CD4-positive, CD25-positive, alpha-beta regulatory T cell (primary cell): ENCODE measurements around the gene ANKS1B. TPM values are rescaled to one million over a fixed set of nuclear protein-coding genes. Genes with fewer than 3 reads are reported as not detected.

Experiments used
- ATAC-seq, 2 donors: fragments of 150-1000 bp; cut with Tn5 transposase; one replicate each; pipeline ENCODE4 v1.10.0; 2021; ENCODE audit warnings: low read depth in 2 of 2, moderate number of reproducible peaks in 2 of 2, moderate library complexity in 1 of 2
- DNase-seq, 3 donors: peaks; one replicate each; pipeline versions ENCODE4 v3.0.0 to v3.0.0-alpha.2; 2012 to 2022; ENCODE audit warnings: mixed read lengths in 1 of 3
- H3K27ac ChIP-seq: one replicate; pipeline ENCODE4 v1.7.0; 2013; ENCODE audit warnings: mild to moderate bottlenecking, low read length; ENCODE audit not compliant: insufficient read depth, poor library complexity, severe bottlenecking
- H3K27me3 ChIP-seq: one replicate; pipeline ENCODE4 v1.7.0; 2013; ENCODE audit warnings: low read length; ENCODE audit not compliant: control insufficient read depth, insufficient read depth
- H3K36me3 ChIP-seq: one replicate; pipeline ENCODE4 v1.7.0; 2013; ENCODE audit warnings: mild to moderate bottlenecking, low read length, moderate library complexity; ENCODE audit not compliant: control insufficient read depth, insufficient read depth
- H3K4me1 ChIP-seq: 2 replicates; pipeline ENCODE4 v1.7.0; 2013; ENCODE audit warnings: mild to moderate bottlenecking, low read length; ENCODE audit not compliant: insufficient read depth, control insufficient read depth, poor library complexity, severe bottlenecking
- H3K4me3 ChIP-seq: one replicate; pipeline ENCODE4 v1.7.0; 2013; ENCODE audit warnings: low read depth, mild to moderate bottlenecking, low read length, moderate library complexity
- H3K9me3 ChIP-seq, 2 experiments: 1 replicate in 1 of 2; 2 replicates in 1 of 2; pipeline ENCODE4 v1.7.0; 2013; ENCODE audit warnings: low read length in 2 of 2, mild to moderate bottlenecking in 1 of 2, moderate library complexity in 1 of 2; ENCODE audit not compliant: control insufficient read depth in 2 of 2
- H3K27ac Mint-ChIP-seq, 3 donors: one replicate each; pipeline ENCODE4 v1.8.0; 2020 to 2022; ENCODE audit warnings: mild to moderate bottlenecking in 3 of 3, mixed read lengths in 3 of 3, moderate library complexity in 2 of 3
- H3K27me3 Mint-ChIP-seq: one replicate; pipeline ENCODE4 v1.8.0; 2022; ENCODE audit warnings: mild to moderate bottlenecking, mixed read lengths
- H3K36me3 Mint-ChIP-seq: one replicate; pipeline ENCODE4 v1.8.0; 2020; ENCODE audit warnings: mixed read lengths
- H3K4me1 Mint-ChIP-seq, 4 donors: one replicate each; pipeline ENCODE4 v1.8.0; 2020 to 2022; ENCODE audit warnings: mixed read lengths in 4 of 4, mild to moderate bottlenecking in 1 of 4
- H3K4me3 Mint-ChIP-seq, 4 donors: one replicate each; pipeline ENCODE4 v1.8.0; 2020 to 2022; ENCODE audit warnings: mild to moderate bottlenecking in 4 of 4, mixed read lengths in 4 of 4, moderate library complexity in 3 of 4
- H3K9me3 Mint-ChIP-seq, 7 donors: one replicate each; pipeline ENCODE4 v1.8.0; 2020 to 2022; ENCODE audit warnings: mixed read lengths in 7 of 7, mild to moderate bottlenecking in 3 of 7, moderate library complexity in 2 of 7
- polyA plus RNA-seq, 4 donors: library from polyadenylated mRNA; unstranded; fragments of 300-500 nt; fragmentation: Illumina TruSeq; gene quantifications; one replicate each; pipeline ENCODE4 v1.2.3, GENCODE V29; 2021
- total RNA-seq: library from RNA; stranded (reverse); gene quantifications from one replicate; pipeline ENCODE4 v1.2.3, GENCODE V29; 2022

ANKS1B gene
- total and polyA plus RNA-seq, 5 donors from 2014 or later = 4.0 to 15.9 (median 9.5) TPM

DNA sequence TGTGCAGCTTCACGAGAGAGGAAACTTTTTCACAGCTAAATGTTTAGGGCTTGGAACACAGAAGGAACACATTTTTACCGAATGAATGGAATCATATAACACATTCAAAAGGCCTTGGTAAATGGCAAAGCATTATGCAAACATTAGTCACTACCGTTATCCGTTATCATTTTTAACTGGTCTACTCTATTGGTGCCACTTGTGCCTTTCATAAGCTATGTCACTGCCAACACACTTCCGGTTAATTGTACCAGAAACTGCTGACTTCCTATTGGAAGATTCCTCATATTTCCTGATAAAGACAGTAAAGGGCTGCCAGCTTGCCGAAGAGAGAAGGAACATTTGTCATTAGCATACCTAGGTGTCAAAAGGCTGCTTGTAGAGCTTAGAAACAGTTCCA is 1170.5 kb downstream of the ANKS1B start:
- H3K27ac ChIP-seq = no peak overlapping the region
- H3K9me3 ChIP-seq = no peaks in the 10 kb centered on the region
- peaks cover 0 to 2% (median 0%) of the 10 kb centered on the region in 7 donors for H3K9me3 Mint-ChIP-seq
- H3K4me3 Mint-ChIP-seq = no peak overlapping the region
- H3K27me3 Mint-ChIP-seq = peaks cover 44% of the 10 kb centered on the region
- H3K27ac Mint-ChIP-seq = no peak overlapping the region
- ATAC-seq (no peak), DNase-seq (no peak)
- peaks cover 0 to 4% (median 0%) of the 10 kb centered on the region in 4 donors for H3K4me1 Mint-ChIP-seq
- H3K4me1 ChIP-seq = no peaks in the 10 kb centered on the region
- no peak overlapping the region for H3K4me3 ChIP-seq
- H3K36me3 ChIP-seq = no peaks in the 10 kb centered on the region
- peaks cover 13% of the 10 kb centered on the region for H3K27me3 ChIP-seq
- no peaks in the 10 kb centered on the region for H3K36me3 Mint-ChIP-seq

DNA sequence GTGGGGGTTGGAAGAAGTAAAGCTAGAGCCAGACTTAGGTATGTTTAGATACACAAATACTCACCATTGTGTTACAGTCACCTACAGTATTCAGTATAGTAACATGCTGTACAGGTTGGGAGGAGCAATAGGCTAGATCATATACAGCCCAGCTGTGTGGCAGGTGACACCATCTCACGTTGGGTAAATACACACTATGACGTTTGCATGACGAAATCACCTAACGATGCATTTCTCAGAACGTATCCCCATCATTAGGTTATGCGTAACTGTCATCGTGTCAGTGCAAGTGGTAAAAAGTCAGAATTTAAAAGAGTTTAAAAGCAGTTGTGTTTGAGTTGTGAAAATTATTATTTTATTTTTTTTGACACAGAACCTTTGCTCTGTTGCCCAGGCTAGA is 1172.5 kb downstream of the ANKS1B start:
- H3K36me3 Mint-ChIP-seq = no peaks in the 10 kb centered on the region
- Histone ChIP-seq H3K27me3 (peaks cover 11% of the 10 kb centered on the region), H3K4me3 (no peak overlapping the region), H3K9me3 (no peaks in the 10 kb centered on the region), H3K27ac (no peak overlapping the region), H3K4me1 (no peaks in the 10 kb centered on the region), H3K36me3 (no peaks in the 10 kb centered on the region)
- peaks cover 23% of the 10 kb centered on the region for H3K27me3 Mint-ChIP-seq
- DNase-seq (no peak), ATAC-seq (no peak)
- H3K27ac Mint-ChIP-seq = no peak overlapping the region
- H3K4me3 Mint-ChIP-seq = no peak overlapping the region
- H3K9me3 Mint-ChIP-seq = peaks cover 0 to 2% (median 0%) of the 10 kb centered on the region in 7 donors
- H3K4me1 Mint-ChIP-seq = no peaks in the 10 kb centered on the region

DNA sequence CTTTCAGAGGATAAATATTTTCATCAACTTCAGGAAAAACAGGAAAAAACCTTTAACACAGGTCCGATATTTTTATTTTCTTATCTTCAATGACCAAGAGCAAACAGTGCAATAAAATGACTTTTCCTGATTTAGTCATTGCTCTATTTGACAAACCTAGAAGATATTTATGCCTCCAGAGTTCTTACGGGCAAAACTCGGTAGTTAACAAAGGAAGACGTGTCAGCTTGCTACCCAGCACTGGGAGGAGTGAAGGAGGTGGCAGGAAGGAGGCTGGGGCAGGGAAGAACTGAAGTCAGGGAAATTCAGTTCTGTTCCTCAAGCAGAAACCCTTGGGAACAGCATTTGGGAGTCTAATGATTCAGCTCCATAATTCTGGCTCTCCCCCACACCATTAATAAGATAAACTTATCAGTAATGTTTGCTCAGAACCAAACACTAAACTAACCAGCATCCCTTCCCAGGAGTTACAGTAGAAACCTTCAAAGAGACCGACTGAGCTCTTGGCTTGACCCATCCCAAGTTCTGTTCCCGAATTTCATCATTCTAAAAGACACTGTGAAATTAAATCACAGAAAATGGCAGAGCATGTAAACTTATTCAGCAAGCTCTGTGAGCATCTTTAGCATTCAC is 1176.4 kb downstream of the ANKS1B start:
- DNase-seq (no peak), ATAC-seq (no peak)
- peaks cover 21% of the 10 kb centered on the region for H3K27me3 Mint-ChIP-seq
- Histone ChIP-seq H3K27me3 (peaks cover 8% of the 10 kb centered on the region), H3K36me3 (no peaks in the 10 kb centered on the region), H3K4me3 (no peak overlapping the region), H3K9me3 (no peaks in the 10 kb centered on the region), H3K4me1 (no peaks in the 10 kb centered on the region), H3K27ac (no peak overlapping the region)
- H3K4me1 Mint-ChIP-seq = no peaks in the 10 kb centered on the region
- H3K9me3 Mint-ChIP-seq = peaks cover 0 to 1% (median 0%) of the 10 kb centered on the region in 7 donors
- no peak overlapping the region for H3K27ac Mint-ChIP-seq
- H3K4me3 Mint-ChIP-seq = no peak overlapping the region
- H3K36me3 Mint-ChIP-seq = no peaks in the 10 kb centered on the region

DNA sequence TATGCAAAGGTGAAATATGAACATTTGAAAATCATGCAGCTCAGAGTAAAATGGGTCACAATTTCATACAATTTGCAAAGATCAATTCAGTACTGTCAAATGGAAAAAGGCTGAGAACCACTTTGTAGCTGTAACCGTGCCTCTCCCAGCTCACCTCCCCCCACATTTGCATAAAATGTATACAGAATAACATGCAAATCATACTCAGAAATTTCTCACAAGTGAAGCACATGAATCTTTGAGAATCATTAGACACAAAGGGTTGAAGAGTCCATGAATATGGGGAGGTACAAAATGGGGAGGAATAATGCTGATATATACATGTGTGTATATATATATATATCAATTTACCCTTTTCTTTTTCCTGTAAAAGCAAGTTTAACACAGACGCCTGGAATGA is 1177.5 kb downstream of the ANKS1B start:
- Histone ChIP-seq H3K27ac (no peak overlapping the region), H3K4me3 (no peak overlapping the region), H3K36me3 (no peaks in the 10 kb centered on the region), H3K27me3 (peaks cover 10% of the 10 kb centered on the region), H3K4me1 (no peaks in the 10 kb centered on the region), H3K9me3 (no peaks in the 10 kb centered on the region)
- Mint-ChIP-seq H3K27ac (no peak overlapping the region), H3K9me3 (peaks cover 0 to 1% (median 0%) of the 10 kb centered on the region in 7 donors), H3K36me3 (no peaks in the 10 kb centered on the region), H3K4me3 (no peak overlapping the region), H3K27me3 (peaks cover 25% of the 10 kb centered on the region), H3K4me1 (no peaks in the 10 kb centered on the region)
- ATAC-seq (no peak), DNase-seq (no peak)

DNA sequence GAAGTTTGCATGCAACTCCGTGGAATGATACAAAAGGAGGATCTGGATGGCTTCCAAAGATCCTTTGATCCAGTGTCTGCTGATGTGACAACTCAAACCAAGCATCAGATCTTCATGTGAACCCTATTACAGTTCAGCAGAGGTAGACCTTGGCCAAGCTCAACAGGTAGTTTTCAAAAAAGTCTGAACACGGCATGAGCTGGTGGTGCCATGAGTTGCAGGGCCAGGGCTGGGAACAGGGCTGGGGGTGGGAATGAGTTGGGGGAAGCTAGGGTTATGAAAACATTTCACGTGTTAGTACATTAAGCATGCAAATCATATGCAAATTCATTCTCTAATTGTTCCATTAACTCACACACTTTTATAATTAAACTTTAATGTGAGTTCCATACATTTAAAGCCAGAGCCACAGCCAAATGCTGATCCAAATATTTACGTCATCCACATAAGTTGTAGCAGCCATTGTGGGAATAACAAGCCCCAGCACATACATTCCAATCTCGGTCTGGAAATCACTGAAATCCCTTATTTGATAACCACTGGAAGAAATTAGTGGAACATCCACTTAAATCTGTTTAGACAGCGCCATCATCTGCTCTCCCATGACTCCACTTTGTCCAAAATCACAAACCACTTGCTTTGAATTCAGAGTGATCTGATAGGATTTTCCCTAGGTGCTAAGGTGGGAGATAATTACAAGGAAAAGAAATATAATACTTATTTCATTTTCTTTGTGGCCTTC is 1181.1 kb downstream of the ANKS1B start:
- Mint-ChIP-seq H3K27ac (no peak overlapping the region), H3K36me3 (no peaks in the 10 kb centered on the region), H3K27me3 (peaks cover 22% of the 10 kb centered on the region), H3K4me3 (no peak overlapping the region), H3K4me1 (no peaks in the 10 kb centered on the region), H3K9me3 (no peaks in the 10 kb centered on the region)
- no peak for ATAC-seq
- Histone ChIP-seq H3K36me3 (no peaks in the 10 kb centered on the region), H3K27me3 (peaks cover 16% of the 10 kb centered on the region), H3K9me3 (no peaks in the 10 kb centered on the region), H3K27ac (no peak overlapping the region), H3K4me1 (no peaks in the 10 kb centered on the region), H3K4me3 (no peak overlapping the region)
- no peak for DNase-seq

DNA sequence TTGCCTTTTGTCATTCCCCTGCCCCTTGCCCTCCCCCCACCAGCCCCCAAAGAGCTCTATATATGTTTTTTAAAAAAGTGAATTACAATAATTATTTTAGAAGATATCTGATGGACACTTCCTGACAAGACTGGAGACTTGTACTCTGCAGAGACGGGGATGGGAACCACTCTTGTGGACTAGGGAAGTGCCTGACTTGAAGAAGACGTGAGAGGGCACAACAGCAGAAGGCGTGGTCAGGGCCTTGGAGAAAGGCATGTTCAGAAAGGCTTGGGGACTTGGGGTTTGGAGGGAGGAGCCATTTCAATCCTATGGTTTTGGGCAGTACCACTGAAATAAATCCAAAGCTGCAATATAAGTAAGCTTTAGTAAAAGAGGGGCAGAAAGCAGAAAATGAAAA is 1184.9 kb downstream of the ANKS1B start:
- DNase-seq (no peak), ATAC-seq (no peak)
- Mint-ChIP-seq H3K27ac (no peak overlapping the region), H3K4me1 (no peaks in the 10 kb centered on the region), H3K36me3 (no peaks in the 10 kb centered on the region), H3K27me3 (peaks cover 33% of the 10 kb centered on the region), H3K4me3 (no peak overlapping the region), H3K9me3 (no peaks in the 10 kb centered on the region)
- Histone ChIP-seq H3K27ac (no peak overlapping the region), H3K4me3 (no peak overlapping the region), H3K27me3 (peaks cover 18% of the 10 kb centered on the region), H3K9me3 (no peaks in the 10 kb centered on the region), H3K4me1 (no peaks in the 10 kb centered on the region), H3K36me3 (no peaks in the 10 kb centered on the region)

DNA sequence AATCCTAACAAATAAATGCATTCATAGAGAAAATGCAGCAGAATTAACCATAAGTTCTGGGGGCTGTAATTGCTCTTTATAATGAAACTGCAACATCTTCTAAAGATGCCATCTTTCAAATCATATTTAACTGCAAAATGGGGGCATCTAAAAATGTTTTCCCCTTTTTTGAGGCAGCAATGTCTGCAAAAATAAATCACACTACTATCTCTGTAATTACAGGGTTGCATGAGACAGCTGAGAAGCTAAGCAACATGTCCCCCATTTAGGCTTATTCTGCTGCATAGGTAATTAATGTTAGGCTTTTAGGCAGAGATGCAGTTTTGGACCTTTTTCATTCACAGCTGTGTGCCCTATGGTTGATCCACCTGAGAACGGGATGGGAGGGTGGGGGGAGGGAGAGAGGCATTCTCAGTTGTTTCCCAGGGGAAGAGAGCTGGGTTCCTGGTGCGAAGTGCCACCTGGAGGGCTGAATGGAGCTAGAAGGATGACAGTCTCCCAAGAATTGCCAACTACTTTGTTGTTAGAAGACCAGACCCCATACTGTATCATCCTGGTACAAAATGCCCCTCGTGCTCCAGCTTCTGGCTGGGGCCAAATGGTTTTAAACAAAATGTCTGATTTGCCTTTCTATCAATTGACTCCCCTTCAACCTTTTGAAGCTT is 1185.5 kb downstream of the ANKS1B start:
- Histone ChIP-seq H3K9me3 (no peaks in the 10 kb centered on the region), H3K4me3 (no peak overlapping the region), H3K27me3 (peaks cover 16% of the 10 kb centered on the region), H3K36me3 (no peaks in the 10 kb centered on the region), H3K4me1 (no peaks in the 10 kb centered on the region), H3K27ac (no peak overlapping the region)
- Mint-ChIP-seq H3K27me3 (peaks cover 37% of the 10 kb centered on the region), H3K4me1 (no peaks in the 10 kb centered on the region), H3K9me3 (no peaks in the 10 kb centered on the region), H3K4me3 (no peak overlapping the region), H3K27ac (no peak overlapping the region), H3K36me3 (no peaks in the 10 kb centered on the region)
- ATAC-seq = no peak
- no peak for DNase-seq
